HK-2 (cell line): ENCODE data around the gene MYCBP2.
"Not testable (repeated sequence)": the region's sequence is repeated elsewhere in the genome, so short reads cannot be mapped to it uniquely, and the experiment has no call there.

Source experiments
- DNase-seq: peaks from one replicate; pipeline ENCODE4 v3.0.0-alpha.2; 2018; ENCODE audit not compliant: unreplicated experiment

Gene MYCBP2

DNA sequence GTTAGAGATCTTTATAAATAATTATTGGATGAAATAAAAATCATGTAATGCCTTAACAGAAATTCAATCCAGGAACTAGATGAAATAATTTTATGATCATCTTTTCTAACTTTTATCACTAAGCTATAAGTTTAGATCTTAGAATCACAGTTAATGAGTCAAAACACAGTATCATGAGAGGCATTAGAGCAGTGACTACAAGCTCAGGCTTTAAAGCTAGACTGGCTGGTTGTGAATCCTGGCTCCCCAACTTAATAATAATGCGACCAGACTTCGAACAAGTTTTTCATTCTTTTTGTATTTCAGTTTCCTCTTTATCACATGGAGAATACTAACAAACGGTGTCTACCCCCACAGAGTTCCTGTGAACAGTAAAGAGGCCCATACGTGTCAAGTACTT lies 108.6 kb downstream of the MYCBP2 start:
- DNase-seq, result no peak

DNA sequence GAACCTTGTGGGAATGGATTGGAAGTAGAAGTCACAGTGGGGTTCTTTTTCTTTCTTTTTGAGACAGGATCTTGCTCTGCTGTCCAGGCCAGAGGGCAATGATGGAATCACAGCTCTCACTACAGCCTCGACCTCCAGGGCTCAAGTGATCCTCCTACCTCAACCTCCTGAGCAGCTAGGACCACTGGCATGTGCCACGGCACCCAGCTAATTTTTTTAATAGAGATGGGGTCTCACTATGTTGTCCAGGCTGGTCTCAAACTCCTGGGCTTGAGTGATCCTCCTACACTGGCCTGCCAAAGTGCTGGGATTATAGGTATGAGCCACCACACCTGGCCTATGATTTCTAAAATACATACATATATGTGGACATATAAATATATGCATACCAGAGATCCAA lies 111.4 kb downstream of the MYCBP2 start:
- DNase-seq, result no peak

DNA sequence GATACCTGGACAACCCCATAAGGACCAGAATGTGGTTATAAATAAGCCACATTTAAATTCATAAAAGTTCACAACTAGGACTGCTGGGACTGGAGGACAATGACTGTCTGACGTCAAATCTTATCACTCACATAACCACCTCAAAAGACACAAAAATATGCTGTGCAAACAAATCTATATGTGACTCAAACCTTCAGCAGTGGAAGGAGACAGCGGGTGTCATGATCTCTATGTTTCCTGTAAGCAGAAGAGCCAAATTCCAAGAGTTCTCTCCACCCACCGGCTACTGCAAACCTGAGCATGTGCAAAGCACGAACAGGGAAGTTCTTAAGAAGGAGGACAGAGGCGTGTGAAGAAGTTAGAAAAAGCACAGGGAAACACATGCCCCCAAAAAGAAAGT lies 113.2 kb downstream of the MYCBP2 start:
- DNase-seq, result no peak

DNA sequence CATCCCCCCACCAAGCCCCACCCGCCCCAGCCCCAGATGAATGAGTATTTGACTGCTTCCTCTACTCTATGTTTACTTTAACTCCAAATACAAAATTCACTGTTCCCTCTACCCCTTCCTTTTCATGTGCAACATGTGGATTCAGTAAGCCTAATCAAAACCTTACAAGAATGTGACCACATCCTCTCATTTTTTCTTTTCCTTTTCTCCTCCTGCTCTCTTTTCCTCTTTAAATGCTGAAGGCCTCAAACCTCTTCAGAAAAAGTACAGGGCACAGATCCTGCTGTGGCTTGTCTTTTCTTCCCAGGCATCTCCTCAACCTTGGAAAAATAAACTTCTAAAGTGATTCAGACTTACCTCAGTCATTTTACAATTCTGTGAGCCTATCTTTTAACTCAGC lies 119.0 kb downstream of the MYCBP2 start:
- DNase-seq, result no peak

DNA sequence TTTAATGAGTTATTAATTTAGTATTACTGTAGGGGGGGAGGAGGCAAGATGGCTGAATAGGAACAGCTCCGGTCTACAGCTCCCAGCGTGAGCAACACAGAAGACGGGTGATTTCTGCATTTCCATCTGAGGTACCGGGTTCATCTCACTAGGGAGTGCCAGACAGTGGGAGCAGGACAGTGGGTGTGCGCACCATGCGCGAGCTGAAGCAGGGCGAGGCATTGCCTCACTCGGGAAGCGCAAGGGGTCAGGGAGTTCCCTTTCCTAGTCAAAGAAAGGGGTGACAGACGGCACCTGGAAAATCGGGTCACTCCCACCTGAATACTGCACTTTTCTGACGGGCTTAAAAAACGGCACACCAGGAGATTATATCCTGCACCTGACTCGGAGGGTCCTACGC lies 127.9 kb downstream of the MYCBP2 start:
- not testable (repeated sequence) for DNase-seq

DNA sequence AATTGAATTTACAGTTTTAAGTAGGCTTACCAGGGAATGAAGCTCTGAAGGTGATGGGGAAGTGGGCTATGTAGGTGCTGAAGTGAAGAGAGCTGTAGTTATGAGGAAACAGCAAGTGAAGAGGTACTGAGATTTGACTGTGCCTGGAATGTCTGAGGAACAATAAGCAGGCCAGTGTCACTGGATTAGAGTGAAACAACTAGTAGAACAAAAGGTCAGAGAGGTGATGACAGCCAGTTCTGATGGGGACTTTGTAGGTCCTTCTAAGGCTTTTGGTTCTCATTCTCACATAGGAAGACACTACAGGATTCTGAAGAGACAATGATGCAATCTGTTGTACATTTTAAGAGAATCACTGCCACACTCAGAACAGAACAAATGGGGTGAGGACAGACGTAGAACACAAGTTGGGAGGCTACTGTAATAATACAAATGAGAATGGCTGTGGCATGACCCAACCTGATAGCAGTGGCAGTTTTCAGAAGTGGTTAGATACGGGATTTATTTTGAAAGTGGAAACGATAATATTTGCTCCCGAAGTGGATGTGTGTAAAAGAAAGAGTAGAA lies 130.8 kb downstream of the MYCBP2 start:
- no peak for DNase-seq

DNA sequence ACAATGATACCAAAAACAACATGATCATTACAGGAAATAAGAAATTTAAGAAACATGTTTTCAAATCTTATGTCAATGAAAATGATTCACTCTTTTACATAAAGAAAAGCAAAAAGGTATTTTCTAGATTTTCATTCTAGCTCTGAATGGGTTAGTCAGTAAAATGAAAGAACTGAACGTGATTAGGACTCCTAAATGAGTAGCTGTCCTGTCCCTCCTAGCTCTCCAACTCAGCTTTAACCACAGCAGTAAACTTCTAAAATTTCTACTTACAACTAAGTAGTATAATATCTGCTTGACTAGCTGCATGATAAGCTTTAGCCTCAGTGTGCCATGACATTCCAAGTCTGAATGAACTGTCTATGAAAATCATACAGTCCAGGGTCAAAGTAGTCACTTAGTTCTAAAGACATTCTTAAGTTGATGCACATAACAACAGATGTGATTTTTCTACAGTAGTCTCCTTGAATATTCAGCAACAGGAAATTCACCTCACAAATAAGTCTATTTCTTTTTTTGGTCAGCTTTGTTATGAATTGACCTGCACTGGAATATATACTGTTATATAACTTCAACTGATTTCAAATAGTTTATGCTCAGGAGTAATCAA lies 136.4 kb downstream of the MYCBP2 start:
- DNase-seq, result no peak

DNA sequence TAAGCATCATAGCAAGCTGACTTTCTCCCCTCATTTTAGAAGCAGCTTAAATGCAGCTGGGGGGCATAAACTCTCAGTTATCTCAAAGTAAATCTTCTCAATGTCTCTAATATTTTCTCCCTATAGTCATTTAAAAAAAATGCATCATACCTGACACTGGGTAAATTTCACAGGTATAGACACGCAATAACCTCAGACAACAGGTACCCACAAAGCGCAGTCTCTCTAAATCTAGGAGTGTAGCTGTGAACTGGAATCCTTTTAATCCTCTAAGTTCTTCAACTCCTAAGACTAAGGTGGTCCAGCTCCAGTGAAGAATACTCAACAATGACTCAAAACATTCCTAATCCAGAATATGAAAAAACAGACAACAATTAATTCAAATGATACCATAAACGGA lies 141.2 kb downstream of the MYCBP2 start:
- no peak for DNase-seq

DNA sequence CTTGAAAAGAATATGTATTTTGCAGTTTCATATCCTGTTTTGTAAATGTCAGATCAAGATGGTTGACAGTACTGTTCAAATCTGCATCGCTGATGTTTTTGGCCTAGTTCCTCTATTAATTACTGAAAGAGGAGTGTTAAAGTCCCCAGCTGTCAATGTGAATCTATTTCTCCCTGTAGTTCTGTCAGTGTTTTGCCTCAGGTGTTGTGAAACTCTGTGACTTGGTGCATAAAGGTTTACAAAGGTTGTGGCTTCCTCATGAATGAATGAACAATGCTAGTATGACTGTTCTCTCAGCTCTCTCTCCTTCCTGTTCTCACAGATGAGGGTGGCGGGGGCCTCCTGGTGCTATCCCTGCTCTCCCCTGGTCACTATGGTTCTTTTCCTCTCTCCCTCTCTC lies 142.4 kb downstream of the MYCBP2 start:
- no peak for DNase-seq

DNA sequence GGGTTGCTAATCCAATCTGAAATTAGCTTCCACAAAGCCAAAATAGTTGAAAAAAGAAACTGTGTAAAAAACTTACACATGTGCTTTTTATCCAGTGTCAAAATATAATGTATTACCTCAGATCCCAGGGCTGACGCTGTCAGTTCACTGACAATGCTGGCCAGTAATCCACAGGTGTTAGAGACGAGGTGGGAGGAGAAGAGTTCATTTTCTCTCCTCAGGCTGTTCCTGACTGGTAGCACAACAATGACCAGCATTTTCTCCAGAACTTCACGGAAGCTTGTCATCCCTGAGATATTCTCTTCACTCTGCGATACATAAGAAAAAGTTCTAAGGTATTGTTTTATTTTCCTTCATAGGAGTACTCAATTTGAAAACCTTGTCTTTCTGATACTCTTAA lies 146.9 kb downstream of the MYCBP2 start:
- no peak for DNase-seq

DNA sequence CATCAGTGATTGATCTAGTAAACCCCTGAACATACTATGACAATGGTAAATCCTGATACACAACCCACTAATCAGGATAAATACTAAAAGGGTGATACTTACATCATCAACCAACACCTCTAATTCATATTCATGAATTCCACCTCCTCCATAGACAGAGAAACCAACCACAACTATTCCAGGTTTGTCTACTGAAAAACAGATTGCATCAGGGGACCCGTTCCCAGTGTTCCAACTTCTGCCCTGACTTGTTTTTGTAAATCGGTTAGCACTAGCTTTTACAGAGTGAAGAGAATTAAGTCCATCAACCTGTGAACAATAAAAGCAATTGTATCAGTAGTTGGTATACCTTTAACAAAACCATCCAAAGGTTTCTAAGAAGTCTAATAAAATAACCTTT lies 149.2 kb downstream of the MYCBP2 start:
- DNase-seq, result no peak

DNA sequence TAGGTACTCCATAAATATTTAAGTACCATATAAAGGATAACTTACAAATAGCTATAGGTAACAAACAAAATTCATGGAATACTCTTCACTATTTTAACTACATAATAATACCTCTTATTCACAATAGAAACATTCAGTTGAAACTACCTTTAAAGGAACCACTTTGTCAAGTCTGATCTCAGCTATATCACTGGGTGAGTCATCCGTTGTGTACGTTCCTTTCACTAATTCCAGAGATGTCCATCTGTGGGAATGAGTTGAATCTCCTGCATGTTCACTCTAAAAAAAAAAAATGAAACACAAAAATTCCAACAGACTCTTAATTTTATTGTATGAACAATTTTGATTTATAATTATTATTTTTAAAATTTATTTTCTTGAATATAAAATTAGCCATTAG lies 150.5 kb downstream of the MYCBP2 start:
- DNase-seq, result no peak

DNA sequence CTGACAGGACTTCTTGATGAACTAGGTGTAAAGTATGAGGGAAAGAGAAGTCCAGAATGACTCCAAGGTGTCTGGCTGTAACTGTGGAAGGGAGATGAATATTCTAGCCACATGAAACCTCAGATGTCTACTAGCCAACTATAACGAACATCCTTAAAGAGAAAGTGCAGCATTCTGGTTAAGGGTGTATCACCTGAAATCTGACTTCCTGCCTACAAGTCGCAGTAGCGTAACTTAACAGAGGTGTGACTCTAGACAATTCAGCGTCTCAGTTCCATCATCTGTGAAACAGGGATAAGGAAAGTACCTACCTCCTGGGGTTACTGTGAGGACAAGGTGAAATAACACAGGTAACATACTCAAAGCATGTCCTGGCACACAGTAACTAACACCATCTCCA lies 154.2 kb downstream of the MYCBP2 start:
- DNase-seq, result no peak

DNA sequence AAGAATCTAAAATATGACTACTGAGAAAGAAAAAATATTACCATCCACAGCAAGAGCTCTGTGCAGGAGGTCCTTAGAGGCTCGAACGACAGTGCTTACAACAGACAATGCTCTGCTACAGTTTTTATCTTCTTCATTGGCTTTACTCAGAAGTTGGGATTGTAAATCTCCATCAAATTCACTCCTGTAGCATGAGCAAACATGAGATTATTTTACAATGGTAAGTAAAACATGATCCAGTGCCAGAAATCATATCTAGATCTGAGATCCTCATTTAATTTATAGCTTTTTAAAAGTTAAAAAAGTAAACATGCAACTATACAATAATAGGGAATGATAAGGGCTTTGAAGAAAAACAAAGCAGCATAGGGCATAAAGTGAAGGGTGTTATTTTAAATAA lies 155.4 kb downstream of the MYCBP2 start:
- DNase-seq, result no peak

DNA sequence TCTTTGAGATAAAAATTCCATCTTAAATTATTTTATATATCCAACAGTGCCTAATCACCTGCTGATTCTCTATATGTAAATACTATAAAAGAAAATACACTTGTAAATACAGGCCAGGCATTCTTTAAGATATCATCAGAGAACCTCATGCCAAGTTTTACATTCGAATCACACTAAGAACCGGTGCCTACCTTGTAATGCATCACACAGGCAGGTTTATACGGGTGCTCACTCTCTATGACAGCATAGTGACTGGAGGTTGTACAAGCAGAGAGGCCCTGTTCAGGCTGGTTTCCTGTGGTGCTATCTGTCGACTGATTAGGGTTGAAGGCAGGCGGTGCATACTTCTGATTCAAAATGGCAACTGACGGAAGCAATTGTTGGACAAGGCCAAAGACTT lies 158.7 kb downstream of the MYCBP2 start:
- no peak for DNase-seq

DNA sequence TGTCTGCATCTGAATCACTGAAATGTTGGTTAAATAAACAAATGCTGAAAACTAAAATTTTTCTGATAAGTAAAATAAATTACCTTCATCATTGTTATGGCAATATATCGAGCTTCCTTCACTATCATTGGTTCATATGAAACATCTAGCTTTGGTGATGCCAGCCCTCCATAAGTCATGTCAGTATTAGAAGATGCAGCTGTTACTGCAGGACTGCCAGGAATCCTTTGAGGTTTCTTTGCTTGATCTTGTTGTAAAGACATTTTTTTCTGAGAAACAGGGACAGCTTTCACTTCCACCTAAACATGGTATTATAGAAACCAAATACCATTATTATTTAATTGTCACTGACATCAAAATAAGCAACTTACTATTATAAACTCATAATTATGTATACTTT lies 176.2 kb downstream of the MYCBP2 start:
- no peak for DNase-seq

DNA sequence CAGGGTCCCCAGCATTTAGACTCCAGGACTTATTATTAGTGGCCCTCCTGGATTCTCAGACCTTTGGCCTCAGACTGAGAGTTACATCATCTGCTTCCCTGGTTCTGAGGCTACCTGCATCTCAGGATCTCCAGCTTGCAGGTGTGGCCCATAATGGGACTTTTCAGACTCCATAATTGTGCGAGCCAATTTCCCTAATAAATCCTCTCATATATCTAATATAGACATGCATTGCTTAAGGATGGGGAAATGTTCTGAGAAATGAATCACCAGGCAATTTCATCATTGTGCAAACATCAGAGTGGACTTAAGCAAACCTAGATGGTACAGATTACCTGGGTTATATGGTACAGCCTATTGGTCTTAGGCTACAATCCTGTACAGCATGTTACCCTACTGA lies 183.5 kb downstream of the MYCBP2 start:
- DNase-seq, result no peak

DNA sequence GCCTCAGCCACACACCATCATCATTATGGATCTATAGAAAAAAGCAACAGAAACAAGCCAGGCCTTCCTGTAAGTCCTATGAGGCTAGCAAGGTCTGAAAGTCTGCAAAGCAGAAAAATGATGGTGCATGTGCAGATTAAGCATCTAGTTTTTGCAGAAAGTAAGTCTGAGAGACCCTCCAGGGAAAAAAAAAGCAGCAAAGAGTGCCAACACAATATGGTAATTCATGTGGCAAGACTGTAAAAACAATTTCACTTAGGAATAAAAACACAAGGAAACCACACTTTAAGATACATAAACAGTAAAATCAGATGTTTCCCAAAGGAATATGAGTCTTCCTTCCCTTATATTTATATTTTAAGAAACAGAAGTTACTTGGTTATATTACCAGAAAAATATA lies 187.6 kb downstream of the MYCBP2 start:
- no peak for DNase-seq

DNA sequence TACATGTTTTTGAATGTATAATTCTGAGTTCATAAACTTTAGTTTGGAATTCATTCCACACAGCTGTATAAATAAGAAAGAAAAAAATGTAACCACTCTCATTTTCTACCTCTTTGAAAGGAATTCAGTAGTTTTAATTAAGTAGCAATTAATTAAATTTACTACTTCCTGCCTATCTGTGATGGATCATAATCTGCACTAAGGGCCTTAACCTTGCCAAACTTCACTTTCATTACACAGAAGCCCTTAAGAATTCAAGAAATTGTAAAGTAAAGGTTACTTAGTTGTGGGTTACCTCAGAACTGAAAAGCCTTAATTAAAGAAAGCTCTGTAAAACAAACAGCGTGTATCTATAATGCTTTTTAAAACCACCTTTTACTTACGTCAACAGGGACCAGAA lies 188.1 kb downstream of the MYCBP2 start:
- DNase-seq, result no peak

DNA sequence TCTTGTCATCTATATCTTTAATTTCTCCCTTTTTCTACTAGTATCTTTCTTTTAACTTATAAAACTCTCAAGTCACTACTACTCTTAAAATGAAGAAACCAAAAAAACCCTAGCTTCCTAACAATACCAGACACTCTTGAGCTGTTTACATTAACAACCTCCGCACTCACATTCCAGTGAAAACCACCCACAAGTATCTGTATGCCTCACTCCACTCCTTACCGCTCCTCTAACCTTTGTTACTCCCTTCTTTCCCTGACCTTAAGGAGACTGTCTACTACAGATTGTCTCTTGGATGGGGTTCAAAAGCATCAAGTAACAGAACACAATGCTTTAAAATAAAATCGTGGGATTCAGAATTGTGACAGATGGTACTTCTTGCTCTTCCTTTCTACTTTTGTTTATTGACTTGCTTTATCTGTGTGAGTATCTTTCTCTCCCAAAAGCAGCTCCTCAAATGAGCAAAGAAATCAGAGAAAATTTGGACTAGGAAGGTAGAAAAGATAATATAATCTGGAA lies 189.9 kb downstream of the MYCBP2 start:
- peak; percentile 1 for DNase-seq

DNA sequence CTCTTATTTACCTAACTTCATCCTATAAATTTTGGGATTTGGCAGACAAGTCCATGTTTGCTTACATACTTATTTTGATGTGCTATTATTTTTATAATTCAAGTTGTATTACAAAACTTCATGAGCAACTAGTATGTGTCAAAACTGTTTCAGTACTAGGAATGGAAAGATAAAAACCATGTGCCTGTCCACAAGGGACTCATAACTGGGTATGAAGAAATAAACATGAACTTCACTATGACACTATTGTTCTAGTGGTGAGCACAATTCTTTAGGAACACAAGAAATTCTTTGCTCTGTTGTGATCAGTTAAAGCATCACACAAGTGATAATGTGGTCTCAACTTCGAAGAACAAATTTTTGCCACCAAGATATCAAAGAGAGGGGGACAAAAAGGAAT lies 202.5 kb downstream of the MYCBP2 start:
- DNase-seq, result no peak

DNA sequence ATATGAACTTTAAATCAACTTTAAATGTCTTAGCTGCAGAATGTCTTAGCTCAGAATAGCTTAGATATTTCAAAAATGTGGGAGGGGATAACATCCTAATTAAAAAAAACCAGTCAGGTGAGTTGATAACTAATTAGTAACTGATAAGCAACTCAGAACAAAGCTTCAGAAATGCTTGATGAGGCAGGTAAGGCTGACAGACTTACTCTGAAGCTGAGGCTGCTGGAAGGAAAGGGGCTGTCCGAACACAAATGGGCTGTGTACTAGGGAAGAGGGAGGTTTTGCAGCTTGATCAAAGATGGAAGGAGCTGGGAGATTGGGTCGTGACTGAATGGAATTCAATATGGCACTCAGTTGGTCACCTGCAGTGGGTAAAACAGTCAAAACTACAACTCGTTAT lies 208.8 kb downstream of the MYCBP2 start:
- no peak for DNase-seq

DNA sequence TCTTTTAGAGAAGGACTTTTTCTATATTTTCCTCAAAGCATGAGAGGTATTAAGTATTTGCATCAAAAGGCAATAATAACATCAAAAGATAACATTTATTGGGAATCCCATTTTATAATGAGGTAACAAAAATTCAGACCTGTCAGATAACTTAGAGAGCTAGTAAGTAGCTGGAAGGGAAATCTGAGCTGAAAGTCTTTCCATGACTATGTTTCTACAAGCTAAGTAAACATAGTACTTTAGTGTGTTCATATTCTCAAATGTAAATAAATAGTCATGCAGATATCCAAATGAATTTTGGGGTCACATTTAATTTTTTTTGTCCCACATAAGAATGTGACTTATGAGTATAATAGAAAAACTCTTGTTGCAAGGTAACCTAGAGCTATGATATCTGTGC lies 212.6 kb downstream of the MYCBP2 start:
- no peak for DNase-seq

DNA sequence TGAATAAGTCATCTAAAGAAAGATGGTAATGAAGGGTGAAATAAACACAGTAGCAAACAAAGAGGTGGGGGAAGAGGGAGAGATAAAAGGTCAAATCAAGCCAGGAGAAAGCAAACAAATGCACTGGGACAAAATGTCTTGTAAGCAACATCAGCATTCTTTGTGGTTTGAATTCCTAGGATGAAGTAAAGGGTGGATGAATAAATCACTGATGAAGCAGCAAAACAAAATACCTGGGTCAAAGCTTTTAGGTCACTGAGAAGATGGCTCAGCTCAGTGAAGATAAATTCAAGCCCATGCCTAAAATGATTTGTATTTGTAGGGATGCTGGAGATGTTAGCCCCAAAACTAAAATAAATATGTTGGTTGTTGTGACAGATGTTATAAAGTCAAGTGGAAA lies 213.4 kb downstream of the MYCBP2 start:
- no peak for DNase-seq
